Hematopoietic multipotent progenitor cell (in vitro differentiated cells): ENCODE measurements around the gene HOXA3. TPM values are rescaled to one million over a fixed set of nuclear protein-coding genes. Genes with fewer than 3 reads are reported as not detected.
A peak's percentile ranks its signal among the peaks of the same experiment; 100 is the strongest.

ENCODE experiments used
- DNase-seq, 3 donors: peaks; one replicate each; pipeline ENCODE4 v3.0.0-alpha.2; 2011 to 2015; ENCODE audit warnings: low read depth in 2 of 3, low spot score in 2 of 3
- total RNA-seq: library from RNA; depleted of rRNA; stranded (reverse); fragments of >200 nt; gene quantifications from one replicate; pipeline ENCODE4 v1.2.3, GENCODE V29; 2012

HOXA3 gene
- total RNA-seq, 1 donor = 14.3 TPM

- no peak for DNase-seq
These were observed 5.5 kb upstream of the HOXA3 start for GRCh38 chr7:27157702-27158431.

- no peak for DNase-seq
These were observed 4.7 kb upstream of the HOXA3 start for GRCh38 chr7:27156916-27157701.

GRCh38 chr7:27156508-27156898, 4.1 kb upstream of the HOXA3 start, which contains the start of gene HOXA7:
Gene HOXA7 (minus strand): TSS chr7:27156675. CDS start chr7:27156545, 130 bp downstream.
- DNase-seq = peak in 2 of 3 donors; percentile 86 to 87

GRCh38 chr7:27155816-27156507, 3.6 kb upstream of the HOXA3 start:
- peak in 1 of 3 donors; percentile 62 for DNase-seq

GRCh38 chr7:27154901-27155815, 2.8 kb upstream of the HOXA3 start:
- DNase-seq = no peak

GRCh38 chr7:27154369-27154768, 2.0 kb upstream of the HOXA3 start:
- DNase-seq = no peak

- no peak for DNase-seq
These were observed 1.1 kb upstream of the HOXA3 start for GRCh38 chr7:27153526-27153925.

GRCh38 chr7:27152816-27153442, 546 bp upstream of the HOXA3 start:
- DNase-seq = no peak

GRCh38 chr7:27151341-27151930, 947 bp downstream of the HOXA3 start:
- no peak for DNase-seq

GRCh38 chr7:27150568-27151340, 1.6 kb downstream of the HOXA3 start:
- peak in 2 of 3 donors; percentile 83 to 85 for DNase-seq

GRCh38 chr7:27149842-27150567, 2.4 kb downstream of the HOXA3 start:
- no peak for DNase-seq

GRCh38 chr7:27148756-27149641, 3.4 kb downstream of the HOXA3 start:
- DNase-seq = no peak

GRCh38 chr7:27148031-27148755, 4.2 kb downstream of the HOXA3 start:
- no peak for DNase-seq

GRCh38 chr7:27147199-27148030, 5.0 kb downstream of the HOXA3 start, which contains the start of gene HOXA6:
Gene HOXA6 (minus strand): TSS chr7:27147774. CDS start chr7:27147749, 25 bp downstream.
- DNase-seq = no peak

GRCh38 chr7:27146491-27147198, 5.7 kb downstream of the HOXA3 start:
- DNase-seq = no peak
